ENCODE data around the gene PHF13. TPM values are rescaled to one million over a fixed set of nuclear protein-coding genes. Genes with fewer than 3 reads are reported as not detected.
A peak's percentile ranks its signal among the peaks of the same experiment; 100 is the strongest.

Gene PHF13
- total and polyA plus RNA-seq, 10 donors = 3.4 to 14.0 (median 9.2) TPM

GRCh38 chr1:6591222-6591621 is 22.3 kb upstream of the PHF13 start:
- Histone ChIP-seq H3K27ac (peak overlapping the region; percentile 43 to 79 (median 67)), H3K36me3 (peaks cover 0 to 100% (median 77%) of the 10 kb centered on the region in 6 donors)
- peak; percentile 88 for DNase-seq

GRCh38 chr1:6591644-6592043 is 21.9 kb upstream of the PHF13 start:
- peaks cover 13 to 99% (median 67%) of the 10 kb centered on the region in 6 donors for H3K4me1 ChIP-seq
- WGBS, 5 donors = 63 to 85% (median 73%) methylated on average over 2 to 6 of the region's 6 CpGs
- intact Hi-C loops (cut with DNase I; ENCODE audit: low total_unique reads) = no loop called here
- TF ChIP-seq POLR2AphosphoS5 (IDR thresholded peaks at IDR 0.05) (peak in 2 of 3 donors; percentile 6 to 58), POLR2A (IDR thresholded peaks at IDR 0.05) (no peak)
- TF ChIP-seq, protein P1, sequence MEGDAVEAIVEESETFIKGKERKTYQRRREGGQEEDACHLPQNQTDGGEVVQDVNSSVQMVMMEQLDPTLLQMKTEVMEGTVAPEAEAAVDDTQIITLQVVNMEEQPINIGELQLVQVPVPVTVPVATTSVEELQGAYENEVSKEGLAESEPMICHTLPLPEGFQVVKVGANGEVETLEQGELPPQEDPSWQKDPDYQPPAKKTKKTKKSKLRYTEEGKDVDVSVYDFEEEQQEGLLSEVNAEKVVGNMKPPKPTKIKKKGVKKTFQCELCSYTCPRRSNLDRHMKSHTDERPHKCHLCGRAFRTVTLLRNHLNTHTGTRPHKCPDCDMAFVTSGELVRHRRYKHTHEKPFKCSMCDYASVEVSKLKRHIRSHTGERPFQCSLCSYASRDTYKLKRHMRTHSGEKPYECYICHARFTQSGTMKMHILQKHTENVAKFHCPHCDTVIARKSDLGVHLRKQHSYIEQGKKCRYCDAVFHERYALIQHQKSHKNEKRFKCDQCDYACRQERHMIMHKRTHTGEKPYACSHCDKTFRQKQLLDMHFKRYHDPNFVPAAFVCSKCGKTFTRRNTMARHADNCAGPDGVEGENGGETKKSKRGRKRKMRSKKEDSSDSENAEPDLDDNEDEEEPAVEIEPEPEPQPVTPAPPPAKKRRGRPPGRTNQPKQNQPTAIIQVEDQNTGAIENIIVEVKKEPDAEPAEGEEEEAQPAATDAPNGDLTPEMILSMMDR (IDR thresholded peaks at IDR 0.05 in 8 of 11, conservative IDR thresholded peaks at IDR 0.05 in 3 of 11) = no peak
- DNase-seq = no peak
- H3K4me3 ChIP-seq = peak overlapping the region in 1 of 8 donors; percentile 1
- H3K9me3 ChIP-seq = no peaks in the 10 kb centered on the region
- peak overlapping the region; percentile 43 to 79 (median 67) for H3K27ac ChIP-seq
- no peaks in the 10 kb centered on the region for H3K27me3 ChIP-seq (replicated peaks in 1 of 7)
- H3K36me3 ChIP-seq = peaks cover 0 to 100% (median 81%) of the 10 kb centered on the region in 6 donors

More at GRCh38 chr1:6591222-6591621, 22.3 kb upstream of the PHF13 start:
- TF ChIP-seq POLR2AphosphoS5 (IDR thresholded peaks at IDR 0.05) (peak; percentile 61 to 78 (median 77)), POLR2A (IDR thresholded peaks at IDR 0.05) (no peak)
- 14 to 36% (median 28%) methylated on average over 7 to 13 of the region's 13 CpGs for WGBS, 5 donors
- Histone ChIP-seq H3K9me3 (no peaks in the 10 kb centered on the region), H3K4me1 (peaks cover 13 to 99% (median 66%) of the 10 kb centered on the region in 6 donors), H3K27me3 (replicated peaks in 1 of 7) (no peaks in the 10 kb centered on the region), H3K4me3 (peak overlapping the region in 1 of 8 donors; percentile 1)
- intact Hi-C loops (cut with DNase I; ENCODE audit: low total_unique reads) = no loop called here

GRCh38 chr1:6592441-6592840 is 21.1 kb upstream of the PHF13 start:
- no peaks in the 10 kb centered on the region for H3K9me3 ChIP-seq
- peaks cover 11 to 99% (median 68%) of the 10 kb centered on the region in 6 donors for H3K4me1 ChIP-seq
- H3K27ac ChIP-seq = peak overlapping the region in 5 of 8 donors; percentile 66 to 79 (median 75)
- WGBS, 5 donors = 26 to 49% (median 42%) methylated on average over 4 to 5 of the region's 5 CpGs
- no peak overlapping the region for H3K4me3 ChIP-seq
- peaks cover 0 to 100% (median 86%) of the 10 kb centered on the region in 6 donors for H3K36me3 ChIP-seq
- DNase-seq = no peak
- TF ChIP-seq POLR2A (IDR thresholded peaks at IDR 0.05) = no peak
- no peak for TF ChIP-seq POLR2AphosphoS5 (IDR thresholded peaks at IDR 0.05)
- TF ChIP-seq, protein P1 (IDR thresholded peaks at IDR 0.05 in 8 of 11, conservative IDR thresholded peaks at IDR 0.05 in 3 of 11) = no peak
- intact Hi-C loops (cut with DNase I; ENCODE audit: low total_unique reads) = no loop called here
- H3K27me3 ChIP-seq (replicated peaks in 1 of 7) = no peaks in the 10 kb centered on the region

DNA sequence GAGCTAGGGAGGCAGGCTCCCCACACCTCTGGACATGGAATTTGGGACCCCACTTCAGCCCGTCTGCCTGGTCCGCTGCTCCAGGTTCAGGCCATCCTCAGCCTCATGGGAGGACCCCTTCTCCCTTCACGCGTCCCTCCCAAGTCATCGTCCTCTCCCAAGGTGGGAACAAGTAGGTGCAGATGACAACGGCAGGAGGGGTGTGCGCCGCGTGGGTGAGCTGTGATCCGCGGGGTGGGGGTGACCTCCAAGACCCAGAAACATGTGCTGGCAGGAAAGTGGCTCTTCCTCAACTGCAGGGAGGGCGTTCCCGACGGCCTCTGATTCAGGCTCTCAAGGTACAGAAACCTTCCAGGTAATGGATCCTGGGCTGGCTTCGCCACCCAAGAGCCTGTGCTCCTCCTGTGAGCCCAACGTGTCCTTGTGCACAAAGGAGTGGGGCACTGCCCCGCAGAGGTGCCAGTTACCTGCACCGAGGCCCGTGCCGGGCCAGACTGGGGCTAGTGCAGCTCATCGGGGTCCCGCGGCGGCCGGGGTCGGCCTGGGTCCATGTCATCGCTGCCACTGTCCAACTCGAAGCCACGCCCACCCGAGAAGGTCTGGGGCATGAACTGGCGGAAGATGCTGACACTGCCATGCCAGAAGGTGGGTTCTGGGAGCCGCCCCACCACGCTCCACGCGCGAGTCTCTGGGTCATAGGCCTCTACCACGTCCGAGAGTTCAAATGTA is 20.5 kb upstream of the PHF13 start:
- Histone ChIP-seq H3K4me3 (no peak overlapping the region), H3K27me3 (replicated peaks in 1 of 7) (no peaks in the 10 kb centered on the region), H3K4me1 (peaks cover 7 to 99% (median 68%) of the 10 kb centered on the region in 6 donors), H3K36me3 (peaks cover under 1 to 100% (median 86%) of the 10 kb centered on the region in 6 donors), H3K9me3 (no peaks in the 10 kb centered on the region), H3K27ac (peak overlapping the region in 2 of 8 donors; percentile 66 to 68)
- intact Hi-C loops (cut with DNase I; ENCODE audit: low total_unique reads) = no loop called here
- DNase-seq = peak; percentile 83
- TF ChIP-seq, protein P1 (IDR thresholded peaks at IDR 0.05 in 8 of 11, conservative IDR thresholded peaks at IDR 0.05 in 3 of 11) = no peak
- peak in 2 of 3 donors; percentile 15 to 62 for TF ChIP-seq POLR2AphosphoS5 (IDR thresholded peaks at IDR 0.05)
- TF ChIP-seq POLR2A (IDR thresholded peaks at IDR 0.05) = no peak
- 93 to 95% (median 94%) methylated on average over 23 to 38 of the region's 38 CpGs for WGBS, 5 donors
